ENCODE data around the gene SPATA2. TPM values are rescaled to one million over a fixed set of nuclear protein-coding genes. Genes with fewer than 3 reads are reported as not detected.

Gene SPATA2
- total RNA-seq, 1 experiment from 2014 or later = 3.3 TPM

GRCh38 chr20:49853640-49854039 is 61.7 kb downstream of the SPATA2 start:
- in situ Hi-C loops (cut with HindIII; ENCODE audit: low pct_unique_long_range_greater_than_20kb, low sequenced_read_pairs) = no loop called here
- DNase-seq (ENCODE audit: low read depth, low spot score) = no peak

Small RNA genes within 50 kb of the gene (small RNA-seq; reads per million reads assigned to genes)
- gene RF00017 (0 reads per million in 2 experiments), gene RF00019 (0 reads per million in 2 experiments)

Other genes with a start within 250 kb of the SPATA2 start
- gene B4GALT5, start 201.7 kb downstream of the SPATA2 start, total RNA-seq (2014; rRNA removed; shearing (Covaris generic)) = 44.9 and 46.7 TPM in 2 replicates
- gene SLC9A8, start 102.7 kb downstream of the SPATA2 start, total RNA-seq (2014; rRNA removed; shearing (Covaris generic)) = 8.3 and 10.4 TPM in 2 replicates
- 85.0 and 90.6 TPM in 2 replicates for gene RNF114, start 20.9 kb upstream of the SPATA2 start, total RNA-seq (2014; rRNA removed; shearing (Covaris generic))
- 0.13 and 0.40 TPM in 2 replicates for gene SNAI1, start 67.5 kb upstream of the SPATA2 start, total RNA-seq (2014; rRNA removed; shearing (Covaris generic))
- 53.1 and 66.6 TPM in 2 replicates for gene UBE2V1, start 197.6 kb upstream of the SPATA2 start, total RNA-seq (2014; rRNA removed; shearing (Covaris generic))
- gene PEDS1, start 238.2 kb upstream of the SPATA2 start, total RNA-seq (2014; rRNA removed; shearing (Covaris generic)) = 38.6 and 41.1 TPM in 2 replicates

Measured in SK-MEL-5 (cell line).